ENCODE data around the gene GRB14.
"Not testable (repeated sequence)": the region's sequence is repeated elsewhere in the genome, so short reads cannot be mapped to it uniquely, and the experiment has no call there.

Gene GRB14

GRCh38 chr2:164620873-164621763 lies at the start of gene GRB14:
Gene GRB14 (minus strand): TSS chr2:164621482. CDS start chr2:164621309, 173 bp downstream.
- DNase-seq, result no peak

DNA sequence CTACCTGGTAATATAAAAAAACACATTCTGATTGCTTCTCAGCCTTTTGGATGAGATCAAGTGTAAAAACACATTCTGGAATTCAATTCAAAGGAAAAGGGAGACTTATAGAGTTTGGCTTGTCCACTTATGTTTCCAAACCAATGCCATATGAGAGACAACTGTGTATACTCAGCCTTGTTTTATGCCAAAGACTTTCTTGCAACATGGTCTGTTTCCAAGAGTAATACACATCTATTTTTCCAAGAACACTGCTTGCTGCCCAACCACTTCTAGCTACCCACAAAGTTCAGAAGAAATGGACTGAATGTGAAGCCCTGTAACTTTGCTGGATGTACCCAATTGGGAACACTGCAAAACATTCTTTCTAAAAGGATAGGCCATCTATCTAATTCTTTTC lies 48.0 kb upstream of the GRB14 start:
- DNase-seq, result no peak

- DNase-seq, result no peak
Measured at GRCh38 chr2:164667566-164667965, 46.3 kb upstream of the GRB14 start.

DNA sequence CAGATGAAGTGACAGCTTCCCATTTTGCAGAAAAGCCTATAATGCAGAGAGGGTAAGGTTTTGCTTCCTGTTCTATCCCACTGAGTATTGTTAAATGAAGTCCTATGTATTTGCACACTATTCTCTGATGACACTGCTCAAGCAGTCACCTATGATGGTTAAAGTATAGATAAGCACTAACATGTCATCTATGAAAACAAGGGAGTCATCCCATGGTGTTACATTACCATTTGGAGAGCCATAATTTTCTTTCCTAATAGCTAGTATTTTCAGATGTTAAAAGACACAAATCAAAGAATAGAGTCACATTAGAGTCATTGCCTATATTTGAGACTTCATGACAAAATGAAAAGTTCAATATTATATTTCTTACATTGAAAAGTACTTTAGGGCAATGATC lies 42.8 kb upstream of the GRB14 start:
- DNase-seq, result no peak

DNA sequence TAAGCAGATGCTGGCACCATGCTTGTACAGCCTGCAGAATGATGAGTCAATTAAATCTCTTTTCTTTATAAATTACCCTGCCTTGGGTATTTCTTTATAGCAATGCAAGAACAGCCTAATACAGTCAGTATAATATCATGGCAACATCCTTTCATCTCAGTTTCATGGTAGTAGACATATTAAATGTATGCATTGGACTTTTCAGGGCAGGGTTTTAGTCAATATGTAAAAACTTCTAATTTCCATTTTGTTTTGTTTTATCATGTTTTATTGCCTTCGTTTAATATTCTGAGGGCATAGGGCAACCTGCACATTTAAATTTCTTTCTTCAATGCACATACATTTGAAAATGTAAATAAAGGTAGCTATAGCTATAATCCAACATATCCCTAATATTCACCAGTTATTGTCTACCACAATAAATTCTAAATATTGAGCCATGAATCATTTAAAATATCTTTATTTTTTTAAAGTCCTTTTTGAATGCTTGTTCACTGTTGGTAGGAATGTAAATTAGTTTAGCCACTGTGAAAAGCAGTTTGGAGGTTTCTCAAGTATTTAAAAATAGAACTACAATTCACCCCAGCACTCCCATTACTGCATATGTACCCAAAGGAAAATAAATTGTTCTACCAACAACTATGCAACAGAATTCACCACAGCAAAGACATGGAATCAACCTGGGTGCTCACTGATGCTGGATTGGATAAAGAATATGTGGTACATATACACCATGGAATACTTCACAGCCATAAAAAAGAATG lies 41.8 kb upstream of the GRB14 start:
- DNase-seq, result no peak

- DNase-seq, result no peak
Measured at GRCh38 chr2:164662066-164662465, 40.8 kb upstream of the GRB14 start.

DNA sequence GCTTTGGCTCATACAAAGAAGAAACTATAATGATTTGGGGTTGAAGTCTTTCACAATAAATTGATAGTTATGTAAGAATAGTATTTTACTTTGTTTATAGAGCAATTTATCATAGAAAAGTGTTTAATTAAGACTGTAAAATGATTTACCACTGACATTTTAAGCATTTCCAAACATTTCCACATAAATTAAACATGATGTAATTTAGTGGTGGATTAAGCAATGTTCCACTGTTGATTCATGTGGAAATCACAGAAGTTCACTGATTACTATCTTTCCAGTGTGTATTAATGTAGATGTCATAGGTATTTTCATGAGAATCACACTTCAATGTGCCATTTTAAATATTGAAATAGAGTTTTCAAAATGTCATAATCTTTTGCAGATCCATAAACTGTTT lies 40.1 kb upstream of the GRB14 start:
- DNase-seq, result no peak

DNA sequence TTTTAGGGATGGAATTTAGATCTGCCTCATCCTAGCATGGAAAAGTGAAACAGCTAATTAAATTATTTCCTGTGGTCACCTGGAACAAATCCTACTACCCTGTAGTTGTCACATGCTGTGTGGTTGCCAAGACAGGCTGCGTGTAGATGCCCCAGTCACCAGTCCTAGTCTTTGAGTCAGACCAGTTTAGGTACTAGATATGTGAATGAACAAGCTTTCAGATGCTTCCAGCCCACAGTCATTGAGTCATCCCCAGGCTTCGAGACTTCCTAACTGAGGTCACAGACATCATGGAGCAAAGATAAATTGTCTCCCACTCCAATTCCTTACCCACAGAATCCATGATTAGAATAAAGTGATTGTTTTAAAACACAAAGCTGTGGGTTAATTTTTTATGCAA lies 35.8 kb upstream of the GRB14 start:
- DNase-seq, result no peak

DNA sequence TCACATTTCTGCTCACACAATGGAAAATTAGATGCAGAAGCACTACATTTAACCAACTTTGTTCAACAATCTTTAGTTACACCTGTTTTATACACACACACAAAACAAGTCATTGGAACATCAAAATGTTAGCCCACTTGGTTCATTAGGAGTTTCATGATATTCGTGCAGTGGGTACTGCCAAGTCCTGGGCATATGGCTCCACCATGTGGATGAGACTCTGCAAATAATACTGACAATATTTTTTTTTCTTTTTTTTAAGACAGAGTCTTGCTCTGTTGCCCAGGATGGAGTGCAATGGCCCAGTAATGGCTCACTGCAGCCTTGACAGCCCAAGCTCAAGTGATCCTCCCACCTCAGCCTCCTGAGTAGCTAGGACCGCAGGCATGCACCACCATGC lies 34.5 kb upstream of the GRB14 start:
- DNase-seq, result no peak

GRCh38 chr2:164655336-164655735 lies 34.1 kb upstream of the GRB14 start:
- DNase-seq, result no peak

- DNase-seq, result no peak
Measured at GRCh38 chr2:164651361-164651760, 30.1 kb upstream of the GRB14 start.

DNA sequence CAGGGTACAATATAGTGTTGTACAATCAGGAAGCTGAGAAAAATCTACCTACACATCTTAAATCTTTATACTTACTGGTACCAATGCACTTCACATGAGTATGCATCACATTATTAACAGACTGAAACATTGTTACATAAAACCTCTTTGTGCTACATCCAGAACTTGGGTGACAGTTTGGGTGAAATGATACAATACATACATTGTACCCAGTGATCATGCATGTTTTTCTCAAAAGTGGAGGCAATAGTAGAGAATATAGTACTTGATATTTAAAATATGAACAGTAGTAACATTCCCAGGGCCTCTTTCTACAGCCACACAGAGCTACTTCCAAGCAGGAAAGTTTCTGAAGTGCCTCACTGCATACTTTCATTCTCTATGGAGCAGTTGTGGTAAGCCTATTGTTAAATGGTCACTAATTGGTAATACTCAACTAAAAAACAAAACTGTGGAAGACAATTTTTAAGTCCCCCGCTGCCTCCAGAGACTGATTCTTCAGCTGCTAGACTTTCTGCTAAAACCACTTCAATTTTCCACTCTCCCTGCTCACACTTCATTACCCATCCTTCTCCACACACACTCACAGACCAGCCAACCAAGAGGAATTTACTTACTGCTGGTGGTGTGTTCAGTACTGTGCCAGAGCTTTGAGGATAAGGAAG lies 22.9 kb upstream of the GRB14 start:
- DNase-seq, result no peak

GRCh38 chr2:164642946-164643555 lies 21.8 kb upstream of the GRB14 start:
- DNase-seq, result no peak

- no peak for DNase-seq
Measured at GRCh38 chr2:164642268-164642667, 21.0 kb upstream of the GRB14 start.

DNA sequence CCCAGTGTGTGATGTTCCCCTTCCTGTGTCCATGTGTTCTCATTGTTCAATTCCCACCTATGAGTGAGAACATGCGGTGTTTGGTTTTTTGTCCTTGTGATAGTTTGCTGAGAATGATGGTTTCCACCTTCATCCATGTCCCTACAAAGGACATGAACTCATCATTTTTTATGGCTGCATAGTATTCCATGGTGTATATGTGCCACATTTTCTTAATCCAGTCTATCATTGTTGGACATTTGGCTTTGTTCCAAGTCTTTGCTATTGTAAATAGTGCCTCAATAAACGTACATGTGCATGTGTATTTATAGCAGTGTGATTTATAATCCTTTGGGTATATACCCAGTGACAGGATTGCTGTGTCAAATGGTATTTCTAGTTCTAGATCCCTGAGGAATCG lies 7.0 kb upstream of the GRB14 start:
- not testable (repeated sequence) for DNase-seq

- no peak for DNase-seq
Measured at GRCh38 chr2:164625378-164625971, 4.2 kb upstream of the GRB14 start.

- no peak for DNase-seq
Measured at GRCh38 chr2:164624316-164624715, 3.0 kb upstream of the GRB14 start.

DNA sequence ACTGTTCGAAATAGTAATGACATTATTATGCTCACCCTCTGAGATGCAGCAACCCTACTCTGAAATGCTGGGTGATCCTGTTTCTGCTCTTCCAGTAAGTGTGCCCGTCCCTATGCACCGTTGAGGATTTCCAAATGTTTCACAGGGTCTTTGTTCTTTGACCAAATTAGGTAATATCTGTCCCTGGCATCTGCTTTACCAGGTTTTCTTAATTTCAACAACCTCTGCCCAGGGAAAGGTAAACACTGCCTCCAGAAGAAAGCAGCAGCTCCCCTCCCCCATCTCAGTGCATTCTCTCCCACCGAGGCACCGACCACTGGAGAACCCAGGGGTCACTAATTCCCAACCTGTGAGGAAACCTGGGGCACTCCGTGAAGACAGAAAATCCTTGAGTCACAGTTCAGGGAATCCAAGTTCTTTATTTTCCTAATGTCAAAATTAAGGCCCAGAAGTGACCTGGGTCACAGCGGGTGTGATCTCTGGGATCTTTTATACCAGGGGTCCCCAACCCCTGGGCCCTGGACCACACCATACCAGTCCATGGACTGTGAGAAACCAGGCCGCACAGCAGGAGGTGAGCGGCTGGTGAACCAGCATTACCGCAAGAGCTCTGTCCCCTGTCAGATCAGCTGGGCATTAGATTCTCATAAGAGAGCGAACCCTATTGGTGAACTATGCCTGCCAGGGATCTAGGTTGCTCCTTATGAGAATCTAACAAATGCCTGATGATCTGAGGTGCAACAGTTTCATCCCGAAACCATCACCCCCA lies 1.2 kb upstream of the GRB14 start:
- DNase-seq, result no peak

- no peak for DNase-seq
Measured at GRCh38 chr2:164621764-164622105, 453 bp upstream of the GRB14 start.

- no peak for DNase-seq
Measured at GRCh38 chr2:164620457-164620856, 825 bp downstream of the GRB14 start.

GRCh38 chr2:164617466-164617865 lies 3.8 kb downstream of the GRB14 start:
- no peak for DNase-seq

Measured in activated T-cell treated with anti-CD3 and anti-CD28 coated beads for 4 hours (primary cell).